GM19238 (cell line): ENCODE results near the gene ANO1.

Experiments
- DNase-seq: peaks from one replicate; pipeline ENCODE4 v3.0.0; 2011; ENCODE audit warnings: low spot score; ENCODE audit not compliant: insufficient read length

The ANO1 gene

GRCh38 chr11:70050243-70050642 lies 27.9 kb upstream of the ANO1 start:
- DNase-seq: no peak

GRCh38 chr11:70054004-70054403 lies 24.1 kb upstream of the ANO1 start:
- no peak for DNase-seq

- DNase-seq: no peak
These were observed 22.7 kb upstream of the ANO1 start for GRCh38 chr11:70055444-70055843.

GRCh38 chr11:70057080-70057479 lies 21.0 kb upstream of the ANO1 start:
- no peak for DNase-seq

GRCh38 chr11:70059971-70060370 lies 18.1 kb upstream of the ANO1 start:
- no peak for DNase-seq

- DNase-seq: no peak
These were observed 17.4 kb upstream of the ANO1 start for GRCh38 chr11:70060611-70061293.

- no peak for DNase-seq
These were observed 16.4 kb upstream of the ANO1 start for GRCh38 chr11:70061734-70062133.

- DNase-seq: no peak
These were observed 15.0 kb upstream of the ANO1 start for GRCh38 chr11:70063121-70063520.

- no peak for DNase-seq
These were observed 14.6 kb upstream of the ANO1 start for GRCh38 chr11:70063555-70063954.

GRCh38 chr11:70064008-70064725 lies 13.9 kb upstream of the ANO1 start:
- no peak for DNase-seq

- DNase-seq: no peak
These were observed 13.3 kb upstream of the ANO1 start for GRCh38 chr11:70064726-70065317.

GRCh38 chr11:70065318-70066135 lies 12.6 kb upstream of the ANO1 start:
- no peak for DNase-seq

GRCh38 chr11:70066136-70066520 lies 12.0 kb upstream of the ANO1 start:
- no peak for DNase-seq

- DNase-seq: no peak
These were observed 11.5 kb upstream of the ANO1 start for GRCh38 chr11:70066628-70067027.

- no peak for DNase-seq
These were observed 11.1 kb upstream of the ANO1 start for GRCh38 chr11:70067036-70067435.

GRCh38 chr11:70067591-70068341 lies 10.4 kb upstream of the ANO1 start:
- no peak for DNase-seq

GRCh38 chr11:70068345-70068744 lies 9.8 kb upstream of the ANO1 start:
- no peak for DNase-seq

GRCh38 chr11:70068950-70069349 lies 9.2 kb upstream of the ANO1 start:
- DNase-seq: no peak

- no peak for DNase-seq
These were observed 7.4 kb upstream of the ANO1 start for GRCh38 chr11:70070706-70071105.

GRCh38 chr11:70071996-70072395 lies 6.1 kb upstream of the ANO1 start:
- no peak for DNase-seq

- no peak for DNase-seq
These were observed 5.7 kb upstream of the ANO1 start for GRCh38 chr11:70072461-70072860.
